A673 (cell line): ENCODE measurements around the gene ARHGEF7. TPM values are rescaled to one million over a fixed set of nuclear protein-coding genes. Genes with fewer than 3 reads are reported as not detected.
A peak's percentile ranks its signal among the peaks of the same experiment; 100 is the strongest.

ENCODE experiments used
- BruUV-seq: library from RNA; stranded (reverse); fragments of 400-500 nt; replicated peaks from 2 replicates; lab custom pipeline; 2021; lab: Mats Ljungman, UMichigan
- CTCF ChIA-PET: fragments of 300-600 bp; sonication (Branson Sonifier 250); formaldehyde crosslinking; loops from one replicate; lab custom pipeline; 2022; ENCODE audit warnings: antibody characterized with exemption; lab: Charles Lee
- POLR2A ChIA-PET: fragments of 300-600 bp; sonication (Branson Sonifier 250); formaldehyde crosslinking; loops from one replicate; lab custom pipeline; 2022; ENCODE audit warnings: antibody characterized with exemption; ENCODE audit not compliant: low non-redundant PET; lab: Charles Lee
- DNase-seq: peaks from one replicate; pipeline ENCODE4 v3.0.0-alpha.2; 2015; ENCODE audit warnings: low spot score
- H3K27ac ChIP-seq: fragments of 200-600 bp; sonication (generic); 2 replicates; pipeline ENCODE4 v1.5.1; 2016; ENCODE audit warnings: mixed run types, low read depth, mild to moderate bottlenecking, mixed read lengths, antibody characterized with exemption, low read length; ENCODE audit not compliant: poor library complexity, severe bottlenecking
- H3K27me3 ChIP-seq: fragments of 200-600 bp; sonication (generic); replicated peaks from 2 replicates; pipeline ENCODE4 v1.6.1; 2017; ENCODE audit warnings: mixed run types, low read depth, mild to moderate bottlenecking, mixed read lengths, antibody characterized with exemption, low read length; ENCODE audit not compliant: insufficient read depth, poor library complexity
- H3K36me3 ChIP-seq: fragments of 200-600 bp; sonication (generic); 2 replicates; pipeline ENCODE4 v1.6.1; 2016; ENCODE audit warnings: mixed run types, mild to moderate bottlenecking, mixed read lengths, antibody characterized with exemption, low read length; ENCODE audit not compliant: insufficient read depth, poor library complexity, severe bottlenecking
- H3K4me1 ChIP-seq: fragments of 200-600 bp; sonication (generic); 2 replicates; pipeline ENCODE4 v1.6.1; 2017; ENCODE audit warnings: mixed run types, mild to moderate bottlenecking, mixed read lengths, antibody characterized with exemption, low read length; ENCODE audit not compliant: insufficient read depth, poor library complexity, severe bottlenecking
- H3K4me3 ChIP-seq: fragments of 200-600 bp; sonication (generic); 2 replicates; pipeline ENCODE4 v1.5.1; 2016; ENCODE audit warnings: low read depth, mixed run types, mild to moderate bottlenecking, mixed read lengths, low read length; ENCODE audit not compliant: poor library complexity, severe bottlenecking
- H3K9me3 ChIP-seq: fragments of 200-600 bp; sonication (generic); 2 replicates; pipeline ENCODE4 v1.6.1; 2016; ENCODE audit warnings: mixed run types, low read depth, mild to moderate bottlenecking, mixed read lengths, antibody characterized with exemption, low read length; ENCODE audit not compliant: poor library complexity, severe bottlenecking
- CTCF ChIP-seq: fragments of 300-800, 200-600 bp; sonication (generic); conservative IDR thresholded peaks from 2 replicates; pipeline ENCODE4 v1.5.1; 2017; ENCODE audit warnings: low read depth, mild to moderate bottlenecking, antibody characterized with exemption, low read length, moderate library complexity, mixed read lengths
- EZH2 ChIP-seq: fragments of 200-600 bp; sonication (generic); IDR thresholded peaks from 2 replicates; pipeline ENCODE4 v1.6.1; 2017; ENCODE audit warnings: borderline replicate concordance, low read depth, mild to moderate bottlenecking, mixed read lengths, antibody characterized with exemption, low read length; ENCODE audit not compliant: poor library complexity, severe bottlenecking
- intact Hi-C: fragments of 100-400 bp; cut with micrococcal nuclease; formaldehyde crosslinking; loops from one replicate; pipeline ENCODE4 v1.10.0; 2022; ENCODE audit not compliant: unreplicated experiment
- total RNA-seq: library from RNA; stranded (reverse); gene quantifications from 2 replicates; pipeline ENCODE4 v1.2.3, GENCODE V29; 2021

The ARHGEF7 gene
- total RNA-seq, 1 experiment from 2014 or later: 39.9 TPM

- Histone ChIP-seq H3K4me3 (peak overlapping the region; percentile 2), H3K27ac (peak overlapping the region; percentile 82), H3K36me3 (no peaks in the 10 kb centered on the region), H3K27me3 (no peaks in the 10 kb centered on the region), H3K4me1 (peaks cover 39% of the 10 kb centered on the region), H3K9me3 (no peaks in the 10 kb centered on the region)
- no TSS peak for BruUV-seq
- ChIA-PET CTCF (interaction anchor here (0.6 to 0.9 kb wide), 2 partner anchors 14 to 17 kb away, joined by 3 read pairs; no protein-coding TSS in a partner anchor), POLR2A (interaction anchor here (0.6 kb wide), 1 partner anchor 40 kb away, joined by 4 read pairs; no protein-coding TSS in a partner anchor)
- TF ChIP-seq CTCF: no peak
- TF ChIP-seq EZH2: no peak
- DNase-seq: peak; percentile 93
- intact Hi-C loops: no loop called here
Measured at GRCh38 chr13:111202156-111202621, 87.1 kb downstream of the ARHGEF7 start.

GRCh38 chr13:111202745-111203144 lies 87.6 kb downstream of the ARHGEF7 start:
- Histone ChIP-seq H3K4me1 (peaks cover 39% of the 10 kb centered on the region), H3K36me3 (no peaks in the 10 kb centered on the region), H3K27me3 (no peaks in the 10 kb centered on the region), H3K27ac (peak overlapping the region; percentile 82), H3K9me3 (no peaks in the 10 kb centered on the region), H3K4me3 (no peak overlapping the region)
- intact Hi-C loops: no loop called here
- peak; percentile 92 for DNase-seq
- no TSS peak for BruUV-seq
- ChIA-PET POLR2A (interaction anchor here (0.6 kb wide), 1 partner anchor 40 kb away, joined by 4 read pairs; no protein-coding TSS in a partner anchor), CTCF (interaction anchor here (0.9 kb wide), 1 partner anchor 13 kb away, joined by 3 read pairs; no protein-coding TSS in a partner anchor)
- no peak for TF ChIP-seq EZH2
- TF ChIP-seq CTCF: no peak

GRCh38 chr13:111203736-111204389 lies 88.8 kb downstream of the ARHGEF7 start:
- no TSS peak for BruUV-seq
- H3K4me3 ChIP-seq: no peak overlapping the region
- TF ChIP-seq EZH2: no peak
- no peak for TF ChIP-seq CTCF
- ChIA-PET POLR2A (no interaction called here), CTCF (no interaction called here)
- H3K27ac ChIP-seq: peak overlapping the region; percentile 18
- H3K9me3 ChIP-seq: no peaks in the 10 kb centered on the region
- DNase-seq: no peak
- intact Hi-C loops: no loop called here
- no peaks in the 10 kb centered on the region for H3K27me3 ChIP-seq
- no peaks in the 10 kb centered on the region for H3K36me3 ChIP-seq
- peaks cover 39% of the 10 kb centered on the region for H3K4me1 ChIP-seq
